ENCODE data around the gene SRSF10. TPM values are rescaled to one million over a fixed set of nuclear protein-coding genes. Genes with fewer than 3 reads are reported as not detected.

Gene SRSF10
- total RNA-seq, 4 donors from 2014 or later: 158 to 193 (median 172) TPM

DNA sequence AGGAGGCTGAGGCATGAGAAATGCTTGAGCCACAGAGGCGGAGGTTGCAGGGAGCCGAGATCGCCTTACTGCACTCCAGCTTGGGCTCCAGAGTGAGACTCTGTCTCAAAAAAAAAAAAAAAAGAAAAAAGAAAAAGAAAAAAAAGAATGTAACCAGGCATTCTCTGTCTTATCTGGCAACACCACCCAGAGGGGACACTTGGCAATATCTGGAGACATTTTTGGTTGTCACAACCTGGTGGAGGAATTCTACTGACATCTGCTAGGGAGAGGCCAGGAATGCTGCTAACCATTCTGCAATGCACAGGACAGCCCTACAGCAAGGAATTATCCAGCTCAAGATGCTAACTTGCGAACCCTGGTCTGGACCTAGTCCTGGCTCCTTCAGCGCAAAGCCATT lies 64.7 kb downstream of the SRSF10 start:
- TF ChIP-seq, protein P1, sequence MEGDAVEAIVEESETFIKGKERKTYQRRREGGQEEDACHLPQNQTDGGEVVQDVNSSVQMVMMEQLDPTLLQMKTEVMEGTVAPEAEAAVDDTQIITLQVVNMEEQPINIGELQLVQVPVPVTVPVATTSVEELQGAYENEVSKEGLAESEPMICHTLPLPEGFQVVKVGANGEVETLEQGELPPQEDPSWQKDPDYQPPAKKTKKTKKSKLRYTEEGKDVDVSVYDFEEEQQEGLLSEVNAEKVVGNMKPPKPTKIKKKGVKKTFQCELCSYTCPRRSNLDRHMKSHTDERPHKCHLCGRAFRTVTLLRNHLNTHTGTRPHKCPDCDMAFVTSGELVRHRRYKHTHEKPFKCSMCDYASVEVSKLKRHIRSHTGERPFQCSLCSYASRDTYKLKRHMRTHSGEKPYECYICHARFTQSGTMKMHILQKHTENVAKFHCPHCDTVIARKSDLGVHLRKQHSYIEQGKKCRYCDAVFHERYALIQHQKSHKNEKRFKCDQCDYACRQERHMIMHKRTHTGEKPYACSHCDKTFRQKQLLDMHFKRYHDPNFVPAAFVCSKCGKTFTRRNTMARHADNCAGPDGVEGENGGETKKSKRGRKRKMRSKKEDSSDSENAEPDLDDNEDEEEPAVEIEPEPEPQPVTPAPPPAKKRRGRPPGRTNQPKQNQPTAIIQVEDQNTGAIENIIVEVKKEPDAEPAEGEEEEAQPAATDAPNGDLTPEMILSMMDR (IDR thresholded peaks at IDR 0.05): no peak
- Histone ChIP-seq H3K4me1 (peaks cover 13 to 22% of the 10 kb centered on the region in 2 donors), H3K9me3 (no peaks in the 10 kb centered on the region), H3K27ac (no peak overlapping the region), H3K4me3 (replicated peaks in 1 of 3) (no peak overlapping the region), H3K27me3 (no peaks in the 10 kb centered on the region), H3K36me3 (no peaks in the 10 kb centered on the region)
- DNase-seq: no peak
- intact Hi-C loops (cut with DNase I): loop anchor here (5.0 to 10.0 kb wide), 2 partner anchors 101 to 143 kb away; no protein-coding TSS in a partner anchor
- 94 to 99% methylated on average over 5 of the region's 5 CpGs for WGBS, 2 donors

DNA sequence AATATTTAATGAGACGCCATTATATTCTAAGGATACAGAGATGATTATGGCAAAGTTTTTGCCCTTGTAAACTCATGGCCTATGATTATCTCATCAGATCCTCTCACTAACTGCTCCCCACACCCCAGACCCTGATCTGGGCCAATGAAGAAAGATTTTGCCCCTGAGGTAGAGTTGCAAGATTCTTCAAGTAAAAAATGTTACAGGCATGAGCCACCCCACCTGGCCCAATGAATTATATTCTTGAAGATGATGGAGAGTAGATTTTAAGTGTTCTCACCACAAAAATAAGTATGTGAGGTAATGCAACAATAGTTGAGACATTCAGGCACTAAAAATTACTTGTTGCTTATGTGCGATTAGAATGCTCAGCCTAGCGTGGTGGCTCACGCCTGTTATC lies 65.2 kb downstream of the SRSF10 start:
- no peak for DNase-seq
- H3K36me3 ChIP-seq: no peaks in the 10 kb centered on the region
- H3K4me3 ChIP-seq (replicated peaks in 1 of 3): no peak overlapping the region
- no peaks in the 10 kb centered on the region for H3K27me3 ChIP-seq
- peaks cover 9 to 18% of the 10 kb centered on the region in 2 donors for H3K4me1 ChIP-seq
- no peak overlapping the region for H3K27ac ChIP-seq
- no peaks in the 10 kb centered on the region for H3K9me3 ChIP-seq
- 91 to 100% methylated on average over 4 of the region's 4 CpGs for WGBS, 2 donors
- TF ChIP-seq, protein P1 (IDR thresholded peaks at IDR 0.05): no peak
- TF ChIP-seq POLR2A (IDR thresholded peaks at IDR 0.05): no peak
- intact Hi-C loops (cut with DNase I): loop anchor here (5.0 to 10.0 kb wide), 2 partner anchors 100 to 143 kb away; no protein-coding TSS in a partner anchor

MicroRNA genes within 50 kb of the gene (microRNA counts, 767-probe panel; counts per million panel counts)
- 0 to 3,142 counts per million in 2 donors for microRNA hsa-miR-378f

Small RNA genes lying within 50 kb of the gene (microRNA-seq; reads per million reads assigned to microRNA genes)
- not detected for gene MIR378F

Small RNA genes lying within 50 kb of the gene (small RNA-seq; reads per million reads assigned to genes)
- not detected for gene MIR378F

Other genes starting within 250 kb of the SRSF10 start
- 10 to 100 TPM; 33.3 to 49.9 (median 40.5) TPM for gene ELOA, start 236.9 kb downstream of the SRSF10 start, total RNA-seq
- gene PITHD1, start 201.9 kb downstream of the SRSF10 start, total RNA-seq: 10 to 100 TPM; 55.3 to 75.8 (median 60.0) TPM
- 10 to 100 TPM; 31.3 to 75.4 (median 60.6) TPM for gene LYPLA2, start 189.2 kb downstream of the SRSF10 start, total RNA-seq
- gene GALE, start 179.6 kb downstream of the SRSF10 start, total RNA-seq: 10 to 100 TPM in 2 of 4 donors, 1 to 10 TPM in 2; 4.6 to 12.6 (median 8.4) TPM
- gene HMGCL, start 154.9 kb downstream of the SRSF10 start, total RNA-seq: 10 to 100 TPM; 35.8 to 84.3 (median 57.0) TPM
- gene FUCA1, start 112.0 kb downstream of the SRSF10 start, total RNA-seq: 100 to 1,000 TPM in 3 of 4 donors, 10 to 100 TPM in 1; 75.5 to 133 (median 112) TPM
- gene CNR2, start 67.0 kb downstream of the SRSF10 start, total RNA-seq: under 1 TPM; 0.11 to 0.54 (median 0.31) TPM
- gene PNRC2, start 20.5 kb downstream of the SRSF10 start, total RNA-seq: 100 to 1,000 TPM; 147 to 211 (median 186) TPM
- gene MYOM3, start 131.8 kb upstream of the SRSF10 start, total RNA-seq: under 1 TPM in 2 of 4 donors, not detected in 2; 0.11 to 0.54 TPM
- 1 to 10 TPM in 1 of 4 donors, not detected in 3; 1.1 TPM for gene IL22RA1, start 162.8 kb upstream of the SRSF10 start, total RNA-seq
- 1 to 10 TPM; 4.7 to 9.3 (median 6.1) TPM for gene IFNLR1, start 207.0 kb upstream of the SRSF10 start, total RNA-seq